Esophagus squamous epithelium (tissue), 4 donors: ENCODE results near the gene UBE2C.

Source experiments
- POLR2A ChIP-seq, 4 donors: fragments of 450-650 bp; IDR thresholded peaks; one replicate each; pipeline ENCODE4 v1.6.1; 2017; ENCODE audit warnings: antibody characterized with exemption in 4 of 4, mild to moderate bottlenecking in 4 of 4, moderate library complexity in 3 of 4
- TF ChIP-seq, protein P1 (sequence below), 6 experiments: fragments of 450-650 bp in 4 of 6; fragments of 200-600 bp in 2 of 6; sonication (generic) in 2 of 6; IDR thresholded peaks; one replicate each; pipeline ENCODE4 v1.5.1; 2016 to 2019; ENCODE audit warnings: antibody characterized with exemption in 6 of 6, mild to moderate bottlenecking in 4 of 6, moderate library complexity in 4 of 6

DNA sequence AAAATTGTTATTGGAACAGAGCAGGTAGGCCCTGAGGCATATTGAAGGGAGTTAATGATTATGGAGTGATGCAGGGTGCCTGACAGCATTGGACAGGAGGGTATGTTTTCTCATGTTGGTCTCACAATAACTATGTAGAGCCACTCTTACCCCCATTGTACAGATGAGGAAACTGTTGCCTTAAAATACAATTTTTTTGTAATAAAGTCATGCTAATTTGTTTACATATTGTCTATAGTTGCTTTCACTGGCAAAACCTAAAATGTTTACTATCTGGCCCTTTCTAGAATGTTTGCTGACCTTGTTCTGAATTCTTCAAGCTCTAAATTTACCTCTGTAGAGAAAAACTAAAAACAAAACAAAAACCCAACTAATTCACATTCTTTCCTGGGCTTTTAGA lies 39.1 kb downstream of the UBE2C start:
- no peak for TF ChIP-seq POLR2A (IDR thresholded peaks at IDR 0.05)
- TF ChIP-seq, protein P1, sequence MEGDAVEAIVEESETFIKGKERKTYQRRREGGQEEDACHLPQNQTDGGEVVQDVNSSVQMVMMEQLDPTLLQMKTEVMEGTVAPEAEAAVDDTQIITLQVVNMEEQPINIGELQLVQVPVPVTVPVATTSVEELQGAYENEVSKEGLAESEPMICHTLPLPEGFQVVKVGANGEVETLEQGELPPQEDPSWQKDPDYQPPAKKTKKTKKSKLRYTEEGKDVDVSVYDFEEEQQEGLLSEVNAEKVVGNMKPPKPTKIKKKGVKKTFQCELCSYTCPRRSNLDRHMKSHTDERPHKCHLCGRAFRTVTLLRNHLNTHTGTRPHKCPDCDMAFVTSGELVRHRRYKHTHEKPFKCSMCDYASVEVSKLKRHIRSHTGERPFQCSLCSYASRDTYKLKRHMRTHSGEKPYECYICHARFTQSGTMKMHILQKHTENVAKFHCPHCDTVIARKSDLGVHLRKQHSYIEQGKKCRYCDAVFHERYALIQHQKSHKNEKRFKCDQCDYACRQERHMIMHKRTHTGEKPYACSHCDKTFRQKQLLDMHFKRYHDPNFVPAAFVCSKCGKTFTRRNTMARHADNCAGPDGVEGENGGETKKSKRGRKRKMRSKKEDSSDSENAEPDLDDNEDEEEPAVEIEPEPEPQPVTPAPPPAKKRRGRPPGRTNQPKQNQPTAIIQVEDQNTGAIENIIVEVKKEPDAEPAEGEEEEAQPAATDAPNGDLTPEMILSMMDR (IDR thresholded peaks at IDR 0.05): no peak
